HG03280 (cell line): ENCODE measurements around the gene NAALADL2.
"Not testable (repeated sequence)": the region's sequence is repeated elsewhere in the genome, so short reads cannot be mapped to it uniquely, and the experiment has no call there.

ENCODE experiments used
- ATAC-seq: cut with Tn5 transposase; IDR thresholded peaks from one replicate; pipeline ENCODE4 v1.9.1; 2021; ENCODE audit warnings: mild to moderate bottlenecking, moderate library complexity; ENCODE audit not compliant: unreplicated experiment

The NAALADL2 gene

DNA sequence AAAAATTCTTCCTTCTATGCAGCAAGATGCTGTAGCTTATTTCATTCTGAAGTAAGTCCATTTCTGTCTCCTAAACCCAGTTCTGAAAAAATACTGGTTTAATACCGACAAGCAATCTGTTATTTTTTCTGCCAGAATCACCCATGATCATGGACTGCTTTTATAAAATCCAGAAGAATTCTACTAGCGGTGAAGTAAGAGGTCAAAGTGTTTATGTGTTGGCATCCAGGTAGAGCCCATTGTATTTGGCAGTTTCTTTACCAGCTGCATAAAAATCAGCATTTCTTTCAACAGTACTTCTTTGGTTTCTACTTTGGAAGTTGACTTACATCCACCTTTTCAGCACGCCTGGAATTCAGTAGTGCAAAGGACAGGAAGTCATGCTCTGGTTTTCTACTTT is 484.8 kb downstream of the NAALADL2 start:
- ATAC-seq: no peak

- no peak for ATAC-seq
These were observed 487.6 kb downstream of the NAALADL2 start for GRCh38 chr3:175346573-175347356.

DNA sequence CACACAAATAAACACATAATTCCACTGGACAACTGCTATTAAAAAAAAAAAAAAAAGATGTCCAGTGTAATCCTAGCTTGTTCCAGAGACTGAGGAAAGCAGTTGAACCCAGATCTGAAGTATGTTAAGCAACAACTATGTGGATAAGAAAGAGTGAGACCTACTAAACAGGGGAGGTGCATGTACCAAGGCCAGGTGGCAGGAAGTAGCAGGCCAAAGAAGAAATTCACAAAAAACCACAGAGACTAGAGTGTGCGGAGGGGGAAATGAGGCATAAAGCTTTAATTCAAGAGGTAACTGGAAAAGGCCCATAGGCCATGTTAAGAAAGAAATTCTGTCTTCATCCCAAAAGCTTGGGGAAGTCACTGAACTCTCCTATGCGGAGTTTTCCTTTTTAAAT is 490.0 kb downstream of the NAALADL2 start:
- no peak for ATAC-seq

DNA sequence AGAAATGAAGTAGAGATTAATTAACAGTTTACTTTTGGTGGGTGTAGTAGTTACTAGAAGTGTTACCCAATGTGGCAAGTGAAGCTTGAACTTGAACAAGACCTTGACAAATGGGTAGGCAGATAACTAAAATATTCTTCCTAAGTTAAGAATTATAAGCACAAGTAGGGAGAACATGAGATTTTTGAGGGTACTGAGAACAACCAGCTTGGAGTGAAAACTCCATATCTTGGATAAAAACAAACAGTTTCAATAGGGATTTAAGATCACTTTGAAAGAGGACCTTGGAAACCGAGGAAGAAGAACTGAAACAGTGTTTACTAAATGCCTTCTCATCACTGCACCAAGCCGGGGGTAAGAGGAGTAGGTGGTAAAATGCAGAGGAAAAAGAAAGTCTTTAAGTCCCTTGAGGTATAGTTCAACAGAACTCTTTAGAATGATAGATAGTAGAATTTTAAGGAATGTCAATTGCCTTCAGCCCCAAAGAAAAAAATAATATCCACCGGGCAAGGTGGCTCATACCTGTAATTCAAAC is 496.7 kb downstream of the NAALADL2 start:
- no peak for ATAC-seq

- ATAC-seq: no peak
These were observed 497.8 kb downstream of the NAALADL2 start for GRCh38 chr3:175356899-175357324.

- no peak for ATAC-seq
These were observed 498.6 kb downstream of the NAALADL2 start for GRCh38 chr3:175357758-175358157.

DNA sequence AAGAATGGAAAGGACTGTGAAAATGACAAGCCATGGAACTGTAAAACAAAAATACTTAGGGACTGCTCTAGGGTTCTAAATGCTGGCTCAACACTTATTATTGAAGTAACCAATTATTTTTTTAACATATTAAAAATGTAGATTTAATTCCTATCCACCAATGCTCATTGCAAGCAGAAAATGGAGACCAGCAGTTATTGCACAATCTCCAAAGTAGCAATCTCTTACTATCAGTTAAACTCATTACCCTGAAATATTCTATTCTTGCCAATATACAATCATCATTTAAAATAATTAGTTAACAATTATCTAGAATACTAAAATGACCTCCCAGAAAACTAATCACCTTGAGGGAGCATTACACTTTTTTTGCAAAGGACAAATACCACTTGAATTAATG is 499.8 kb downstream of the NAALADL2 start:
- no peak for ATAC-seq

DNA sequence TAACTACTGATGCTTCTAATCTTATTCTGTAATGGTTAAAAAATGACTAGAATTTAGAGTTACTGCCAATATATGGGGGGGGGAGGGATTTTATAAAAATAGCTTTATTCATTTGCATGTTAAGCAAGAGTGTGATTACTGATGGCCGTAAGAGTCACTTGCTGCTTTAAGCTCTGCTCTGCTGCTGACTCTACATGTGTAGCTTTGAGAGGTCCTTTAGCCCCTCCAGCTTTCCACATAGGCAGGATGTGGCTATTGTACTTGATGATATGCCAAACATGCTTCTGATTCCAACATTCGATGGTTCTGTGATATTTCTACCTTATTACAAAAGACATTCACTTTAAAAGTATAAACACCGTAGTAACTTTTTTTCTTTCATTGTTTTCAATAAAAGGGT is 511.3 kb downstream of the NAALADL2 start:
- not testable (repeated sequence) for ATAC-seq

GRCh38 chr3:175371187-175371586 is 512.1 kb downstream of the NAALADL2 start:
- ATAC-seq: not testable (repeated sequence)

- ATAC-seq: no peak
These were observed 515.6 kb downstream of the NAALADL2 start for GRCh38 chr3:175374705-175375104.

- no peak for ATAC-seq
These were observed 519.2 kb downstream of the NAALADL2 start for GRCh38 chr3:175378348-175378747.

DNA sequence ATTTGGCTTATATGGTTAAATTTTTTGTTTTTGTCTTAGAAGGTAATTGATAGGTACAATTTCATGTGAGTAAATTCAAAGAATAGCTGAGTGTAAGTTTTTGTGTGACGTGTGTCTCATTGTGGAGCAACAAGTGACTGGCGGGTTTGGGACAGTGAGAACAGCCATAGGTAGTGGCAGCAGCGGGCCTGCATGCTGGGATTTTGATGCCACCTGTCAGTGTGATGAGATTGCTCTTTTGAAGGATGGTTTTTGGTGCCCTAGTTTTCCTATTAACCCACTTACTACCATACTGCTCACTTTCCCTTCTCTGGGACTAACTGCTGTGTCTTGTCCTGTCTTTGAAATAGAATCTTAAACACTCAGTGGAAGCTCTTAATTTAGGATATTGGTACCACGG is 522.6 kb downstream of the NAALADL2 start:
- no peak for ATAC-seq

DNA sequence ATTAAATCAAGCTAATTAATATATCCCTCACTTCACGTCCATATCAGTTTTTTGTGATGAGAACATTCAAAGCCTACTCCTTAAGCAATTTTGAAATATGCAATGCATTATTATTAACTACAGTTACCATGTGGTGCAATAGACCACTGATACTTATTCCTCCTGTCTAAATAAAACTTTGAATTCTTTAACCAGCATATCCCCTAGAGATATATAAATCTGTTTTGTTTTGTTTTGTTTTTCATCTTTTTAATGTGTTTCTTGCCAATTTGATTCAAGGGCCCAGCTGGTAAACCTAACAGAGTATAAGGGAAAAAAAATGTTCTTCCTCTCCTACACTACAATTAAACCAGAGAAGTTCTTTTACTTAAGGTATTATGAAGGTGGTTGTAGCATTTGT is 524.2 kb downstream of the NAALADL2 start:
- ATAC-seq: no peak

GRCh38 chr3:175383813-175384212 is 524.7 kb downstream of the NAALADL2 start:
- no peak for ATAC-seq

- no peak for ATAC-seq
These were observed 525.4 kb downstream of the NAALADL2 start for GRCh38 chr3:175384569-175384968.

DNA sequence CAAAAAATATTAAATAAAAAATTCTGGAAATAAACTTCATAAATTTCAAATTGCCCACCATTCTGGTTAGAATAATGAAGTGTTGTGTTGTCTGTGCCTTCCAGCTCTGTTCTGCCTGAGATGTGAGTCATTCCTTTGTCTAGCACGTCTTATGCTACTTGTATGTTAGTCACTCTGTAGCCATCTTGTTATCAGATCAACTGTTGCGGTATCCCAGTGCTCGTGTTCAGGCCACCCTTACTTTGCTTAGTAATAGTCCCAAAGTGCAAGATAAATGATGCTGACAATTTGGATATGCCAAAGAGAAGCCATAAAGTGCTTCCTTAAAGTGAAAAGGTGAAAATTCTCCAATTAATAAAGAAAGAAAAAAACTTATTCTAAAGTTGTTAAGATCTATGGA is 527.5 kb downstream of the NAALADL2 start:
- ATAC-seq: no peak

DNA sequence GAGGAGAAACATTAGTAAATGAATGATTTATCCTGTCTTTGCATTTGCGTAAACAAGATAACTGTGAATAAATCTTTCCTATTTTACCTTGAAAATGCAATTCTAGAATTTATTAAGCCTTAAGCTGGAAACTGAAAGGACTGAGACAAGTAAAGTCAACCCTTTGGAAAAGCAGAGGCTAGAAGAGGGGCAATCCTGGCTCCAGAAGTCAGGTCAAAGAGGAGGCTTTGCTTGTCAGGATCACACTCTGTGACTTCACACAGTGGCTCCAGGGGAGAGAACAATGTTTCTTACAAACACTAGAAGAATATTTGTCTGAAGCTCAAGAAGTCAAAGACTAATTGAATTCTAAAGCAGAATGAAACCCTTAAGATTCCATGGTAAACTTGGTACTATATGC is 530.4 kb downstream of the NAALADL2 start:
- no peak for ATAC-seq

GRCh38 chr3:175391601-175392000 is 532.5 kb downstream of the NAALADL2 start:
- ATAC-seq: no peak

DNA sequence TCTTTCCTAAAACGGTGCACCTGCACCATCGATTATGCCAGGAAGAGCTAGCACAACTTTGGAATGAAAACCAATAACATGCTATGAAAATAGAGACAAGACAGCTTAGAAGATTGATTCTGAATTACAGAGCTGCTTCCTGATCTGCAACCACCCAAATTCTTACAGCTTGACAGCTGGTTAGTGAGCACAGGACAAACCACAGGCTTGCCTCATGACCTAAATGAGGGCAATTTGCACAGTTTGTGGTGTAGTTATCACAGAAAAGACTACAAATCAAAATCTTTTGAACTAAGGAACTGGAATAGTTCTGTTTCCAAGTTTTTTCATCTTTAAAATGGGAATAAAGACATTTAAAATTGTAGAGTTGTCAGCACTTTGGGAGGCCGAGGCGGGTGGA is 533.5 kb downstream of the NAALADL2 start:
- no peak for ATAC-seq

DNA sequence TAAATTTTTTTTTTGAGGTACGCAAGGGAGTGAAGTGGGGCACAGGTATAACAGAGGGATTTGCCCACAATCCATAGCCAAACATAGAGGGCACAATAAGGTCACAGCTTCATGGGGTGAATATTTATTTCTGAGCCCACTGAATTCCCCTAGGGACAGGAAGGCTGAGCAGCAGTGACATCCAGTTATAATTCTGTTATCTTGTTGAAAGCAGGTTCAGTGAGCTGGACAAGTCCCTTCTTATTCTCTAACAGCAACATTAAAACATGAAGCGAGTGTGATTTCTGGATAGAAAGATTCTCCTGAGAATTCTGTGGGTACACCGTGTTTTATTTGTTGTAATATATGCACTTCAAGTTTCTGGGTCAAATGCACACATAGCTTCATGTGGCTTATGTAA is 538.2 kb downstream of the NAALADL2 start:
- ATAC-seq: no peak

DNA sequence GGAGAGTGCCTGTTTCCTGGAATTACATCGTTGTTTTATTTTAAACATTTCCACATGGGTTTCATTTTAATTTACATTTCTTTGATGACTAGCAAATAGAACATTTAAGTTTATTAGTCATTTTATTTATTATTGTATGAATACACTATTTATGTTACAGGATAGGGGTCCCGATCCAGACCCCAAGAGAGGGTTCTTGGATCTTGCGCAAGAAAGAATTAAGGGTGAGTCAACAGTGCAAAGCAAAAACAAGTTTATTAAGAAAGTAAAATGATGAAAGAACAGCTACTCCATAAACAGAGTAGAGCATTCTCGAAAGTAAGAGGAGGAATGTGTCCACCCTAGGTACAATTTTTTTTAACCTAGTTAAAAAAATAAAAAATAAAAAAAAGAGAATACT is 539.5 kb downstream of the NAALADL2 start:
- no peak for ATAC-seq

GRCh38 chr3:175399156-175399840 is 540.2 kb downstream of the NAALADL2 start:
- ATAC-seq: no peak
